ENCODE data around the gene OR4D5. TPM values are rescaled to one million over a fixed set of nuclear protein-coding genes. Genes with fewer than 3 reads are reported as not detected.

The OR4D5 gene
- total and polyA plus RNA-seq, 10 donors: not detected

GRCh38 chr11:123942413-123942812 lies 3.0 kb downstream of the OR4D5 start:
- Histone ChIP-seq H3K36me3 (no peaks in the 10 kb centered on the region), H3K9me3 (no peaks in the 10 kb centered on the region), H3K27ac (no peak overlapping the region), H3K27me3 (replicated peaks in 1 of 7) (peaks cover 0 to 5% (median 0%) of the 10 kb centered on the region in 7 donors), H3K4me1 (no peaks in the 10 kb centered on the region), H3K4me3 (no peak overlapping the region)
- WGBS, 5 donors: 83 to 90% (median 86%) methylated on average over 4 of the region's 4 CpGs
- DNase-seq: no peak
- intact Hi-C loops (cut with DNase I; ENCODE audit: low total_unique reads): no loop called here
- no peak for TF ChIP-seq POLR2A (IDR thresholded peaks at IDR 0.05)
- TF ChIP-seq POLR2AphosphoS5 (IDR thresholded peaks at IDR 0.05): no peak
- TF ChIP-seq CTCF (IDR thresholded peaks at IDR 0.05 in 8 of 11, conservative IDR thresholded peaks at IDR 0.05 in 3 of 11): no peak

- peaks cover 0 to 5% (median 0%) of the 10 kb centered on the region in 7 donors for H3K27me3 ChIP-seq (replicated peaks in 1 of 7)
- WGBS, 5 donors: 86 to 93% (median 91%) methylated on average over 3 of the region's 3 CpGs
- TF ChIP-seq POLR2A (IDR thresholded peaks at IDR 0.05) (no peak), CTCF (IDR thresholded peaks at IDR 0.05 in 8 of 11, conservative IDR thresholded peaks at IDR 0.05 in 3 of 11) (no peak), POLR2AphosphoS5 (IDR thresholded peaks at IDR 0.05) (no peak)
- no peak within 1 kb of the TSS for H3K4me3 ChIP-seq
- no peaks in the 10 kb centered on the region for H3K9me3 ChIP-seq
- no peaks in the 10 kb centered on the region for H3K36me3 ChIP-seq
- no peaks in the 10 kb centered on the region for H3K4me1 ChIP-seq
- no peak within 1 kb of the TSS for H3K27ac ChIP-seq
- no peak for DNase-seq
- intact Hi-C loops (cut with DNase I; ENCODE audit: low total_unique reads): no loop called here
Observed at GRCh38 chr11:123943738-123944137, 4.3 kb downstream of the OR4D5 start, which contains the start of gene OR6T1. Gene OR6T1, minus strand, starts transcription at chr11:123943838. Its CDS starts 0 bp downstream, at chr11:123943838.

- intact Hi-C loops (cut with DNase I; ENCODE audit: low total_unique reads): no loop called here
- Histone ChIP-seq H3K4me1 (no peaks in the 10 kb centered on the region), H3K27ac (no peak overlapping the region), H3K36me3 (no peaks in the 10 kb centered on the region), H3K27me3 (replicated peaks in 1 of 7) (peaks cover 0 to 5% (median 0%) of the 10 kb centered on the region in 7 donors), H3K4me3 (no peak overlapping the region), H3K9me3 (no peaks in the 10 kb centered on the region)
- no peak for TF ChIP-seq POLR2A (IDR thresholded peaks at IDR 0.05)
- no peak for TF ChIP-seq CTCF (IDR thresholded peaks at IDR 0.05 in 8 of 11, conservative IDR thresholded peaks at IDR 0.05 in 3 of 11)
- no peak for TF ChIP-seq POLR2AphosphoS5 (IDR thresholded peaks at IDR 0.05)
- 69 to 100% (median 85%) methylated on average over 1 of the region's 1 CpG for WGBS, 5 donors
- DNase-seq: no peak
Observed at GRCh38 chr11:123945132-123945531, 5.7 kb downstream of the OR4D5 start.

GRCh38 chr11:123956752-123957151 lies 17.3 kb downstream of the OR4D5 start:
- no peak for TF ChIP-seq CTCF (IDR thresholded peaks at IDR 0.05 in 8 of 11, conservative IDR thresholded peaks at IDR 0.05 in 3 of 11)
- no peak for TF ChIP-seq POLR2A (IDR thresholded peaks at IDR 0.05)
- TF ChIP-seq POLR2AphosphoS5 (IDR thresholded peaks at IDR 0.05): no peak
- H3K27ac ChIP-seq: no peak overlapping the region
- intact Hi-C loops (cut with DNase I; ENCODE audit: low total_unique reads): no loop called here
- no peaks in the 10 kb centered on the region for H3K27me3 ChIP-seq (replicated peaks in 1 of 7)
- H3K4me3 ChIP-seq: no peak overlapping the region
- H3K4me1 ChIP-seq: no peaks in the 10 kb centered on the region
- H3K36me3 ChIP-seq: no peaks in the 10 kb centered on the region
- peaks cover 0 to 21% (median 9%) of the 10 kb centered on the region in 8 donors for H3K9me3 ChIP-seq
- DNase-seq: no peak
